GM12891 (cell line): ENCODE measurements around the gene SPATA46.

ENCODE experiments used
- POLR2A ChIP-seq: IDR thresholded peaks from 2 replicates; pipeline ENCODE4 v1.6.1; 2011; ENCODE audit warnings: low read depth, low read length, control low read depth
- POLR2AphosphoS5 ChIP-seq: IDR thresholded peaks from 2 replicates; pipeline ENCODE4 v1.6.1; 2011; ENCODE audit warnings: low read depth, low read length, control low read depth

- no peak for TF ChIP-seq POLR2AphosphoS5
- TF ChIP-seq POLR2A, result no peak
Measured at GRCh38 chr1:162376691-162377090, at the start of gene SPATA46.
